ENCODE data around the gene ATAD3C.
"Not testable (repeated sequence)": the region's sequence is repeated elsewhere in the genome, so short reads cannot be mapped to it uniquely, and the experiment has no call there.

ATAD3C gene

GRCh38 chr1:1482856-1483255, 33.4 kb downstream of the ATAD3C start:
- TF ChIP-seq CTCF (IDR thresholded peaks at IDR 0.05; ENCODE audit: low read depth, low read length), result no peak
- no peak for DNase-seq
- Histone ChIP-seq H3K27ac (no peak overlapping the region), H3K36me3 (peaks cover 39% of the 10 kb centered on the region), H3K4me3 (ENCODE audit: low read depth, low read length) (no peak overlapping the region), H3K9me3 (ENCODE audit: severe bottlenecking) (no peaks in the 10 kb centered on the region), H3K27me3 (ENCODE audit: insufficient read depth, low read depth, severe bottlenecking) (no peaks in the 10 kb centered on the region)

GRCh38 chr1:1483714-1484113, 34.2 kb downstream of the ATAD3C start:
- Histone ChIP-seq H3K27ac (no peak overlapping the region), H3K4me3 (ENCODE audit: low read depth, low read length) (no peak overlapping the region), H3K36me3 (peaks cover 41% of the 10 kb centered on the region), H3K9me3 (ENCODE audit: severe bottlenecking) (no peaks in the 10 kb centered on the region), H3K27me3 (ENCODE audit: insufficient read depth, low read depth, severe bottlenecking) (no peaks in the 10 kb centered on the region)
- TF ChIP-seq CTCF (IDR thresholded peaks at IDR 0.05; ENCODE audit: low read depth, low read length), result no peak
- DNase-seq, result no peak

- H3K9me3 ChIP-seq (ENCODE audit: severe bottlenecking); H3K27ac ChIP-seq; H3K27me3 ChIP-seq (ENCODE audit: insufficient read depth, low read depth, severe bottlenecking); H3K4me3 ChIP-seq (ENCODE audit: low read depth, low read length); DNase-seq: not testable (repeated sequence)
- peaks cover 48% of the 10 kb centered on the region for H3K36me3 ChIP-seq
These were observed 35.7 kb downstream of the ATAD3C start for GRCh38 chr1:1484976-1485750.

GRCh38 chr1:1485755-1486317, 36.3 kb downstream of the ATAD3C start:
- H3K9me3 ChIP-seq (ENCODE audit: severe bottlenecking), result not testable (repeated sequence)

GRCh38 chr1:1487701-1488100, 38.2 kb downstream of the ATAD3C start:
- peaks cover 64% of the 10 kb centered on the region for H3K36me3 ChIP-seq

More at GRCh38 chr1:1485755-1486317, 36.3 kb downstream of the ATAD3C start:
- not testable (repeated sequence) for DNase-seq; H3K4me3 ChIP-seq (ENCODE audit: low read depth, low read length); H3K27ac ChIP-seq; H3K27me3 ChIP-seq (ENCODE audit: insufficient read depth, low read depth, severe bottlenecking)
- H3K36me3 ChIP-seq, result peaks cover 55% of the 10 kb centered on the region

GRCh38 chr1:1489231-1489630, 39.7 kb downstream of the ATAD3C start:
- no peak overlapping the region for H3K27ac ChIP-seq
- no peak overlapping the region for H3K4me3 ChIP-seq (ENCODE audit: low read depth, low read length)
- H3K36me3 ChIP-seq, result peaks cover 57% of the 10 kb centered on the region
- peaks cover 3% of the 10 kb centered on the region for H3K9me3 ChIP-seq (ENCODE audit: severe bottlenecking)
- no peak for DNase-seq
- H3K27me3 ChIP-seq (ENCODE audit: insufficient read depth, low read depth, severe bottlenecking), result no peaks in the 10 kb centered on the region
- TF ChIP-seq CTCF (IDR thresholded peaks at IDR 0.05; ENCODE audit: low read depth, low read length), result no peak

More at GRCh38 chr1:1487701-1488100, 38.2 kb downstream of the ATAD3C start:
- H3K9me3 ChIP-seq (ENCODE audit: severe bottlenecking), result peaks cover 3% of the 10 kb centered on the region
- no peak for DNase-seq
- TF ChIP-seq CTCF (IDR thresholded peaks at IDR 0.05; ENCODE audit: low read depth, low read length), result no peak
- no peaks in the 10 kb centered on the region for H3K27me3 ChIP-seq (ENCODE audit: insufficient read depth, low read depth, severe bottlenecking)
- H3K4me3 ChIP-seq (ENCODE audit: low read depth, low read length), result no peak overlapping the region
- H3K27ac ChIP-seq, result no peak overlapping the region

Measured in WERI-Rb-1 (cell line).